OCI-LY7 (cell line): ENCODE results near the gene ATP6V0E1. TPM values are rescaled to one million over a fixed set of nuclear protein-coding genes. Genes with fewer than 3 reads are reported as not detected.

Experiments used
- BruUV-seq: library from RNA; stranded (reverse); fragments of 400-500 nt; replicated peaks from 2 replicates; lab custom pipeline; 2021; lab: Mats Ljungman, UMichigan
- CTCF ChIA-PET: fragments of 300-600 bp; sonication (Branson Sonifier 250); formaldehyde crosslinking; loops from one replicate; lab custom pipeline; 2022; ENCODE audit warnings: antibody characterized with exemption; ENCODE audit not compliant: unreplicated experiment; lab: Charles Lee
- POLR2A ChIA-PET: fragments of 300-600 bp; sonication (Branson Sonifier 250); formaldehyde crosslinking; loops from one replicate; lab custom pipeline; 2022; ENCODE audit warnings: antibody characterized with exemption; lab: Charles Lee
- DNase-seq: peaks from one replicate; pipeline ENCODE4 v3.0.0-alpha.2; 2015; ENCODE audit warnings: low spot score
- H2AFZ ChIP-seq: fragments of 200-600 bp; sonication (generic), shearing (Covaris generic); 2 replicates; pipeline ENCODE4 v1.6.1; 2014; ENCODE audit warnings: mild to moderate bottlenecking, antibody characterized with exemption, low read length, moderate library complexity
- H3K27ac ChIP-seq: fragments of 200-600 bp; sonication (generic); 2 replicates; pipeline ENCODE4 v1.5.1; 2014; ENCODE audit warnings: mixed run types, low read depth, mild to moderate bottlenecking, moderate library complexity, low read length, inconsistent platforms; ENCODE audit not compliant: poor library complexity, severe bottlenecking
- H3K36me3 ChIP-seq: fragments of 200-600 bp; sonication (generic); 2 replicates; pipeline ENCODE4 v1.6.1; 2014; ENCODE audit warnings: mild to moderate bottlenecking, antibody characterized with exemption, low read length, moderate library complexity, mixed read lengths; ENCODE audit not compliant: insufficient read depth
- H3K4me1 ChIP-seq: fragments of 200-600 bp; sonication (generic); 2 replicates; pipeline ENCODE4 v1.5.1; 2014; ENCODE audit warnings: mild to moderate bottlenecking, low read length; ENCODE audit not compliant: insufficient read depth, poor library complexity, severe bottlenecking
- H3K4me2 ChIP-seq: fragments of 200-600 bp; sonication (generic); 2 replicates; pipeline ENCODE4 v1.6.1; 2014; ENCODE audit warnings: mild to moderate bottlenecking, low read length
- H3K4me3 ChIP-seq: fragments of 200-600 bp; sonication (generic); 2 replicates; pipeline ENCODE4 v1.5.1; 2014; ENCODE audit warnings: mild to moderate bottlenecking, low read depth, low read length; ENCODE audit not compliant: poor library complexity, severe bottlenecking
- H3K79me2 ChIP-seq: fragments of 200-600 bp; sonication (generic); 2 replicates; pipeline ENCODE4 v1.6.1; 2016; ENCODE audit warnings: low read depth, mild to moderate bottlenecking, low read length, moderate library complexity, mixed read lengths; ENCODE audit not compliant: insufficient read depth
- H3K9me2 ChIP-seq: fragments of 200-600 bp; sonication (generic); 2 replicates; pipeline ENCODE4 v1.6.1; 2016; ENCODE audit warnings: mild to moderate bottlenecking, low read length, mixed read lengths; ENCODE audit not compliant: insufficient read depth
- H3K9me3 ChIP-seq: fragments of 200-600 bp; sonication (generic); 2 replicates; pipeline ENCODE4 v1.6.1; 2014; ENCODE audit warnings: mild to moderate bottlenecking, mixed run types, low read length, mixed read lengths
- H4K20me1 ChIP-seq: fragments of 200-600 bp; sonication (generic); 2 replicates; pipeline ENCODE4 v1.6.1; 2014; ENCODE audit warnings: mild to moderate bottlenecking, antibody characterized with exemption, low read length, moderate library complexity, mixed read lengths; ENCODE audit not compliant: insufficient read depth
- EZH2phosphoT487 ChIP-seq: fragments of 200-600 bp; sonication (generic); IDR thresholded peaks from 2 replicates; pipeline ENCODE4 v1.6.1; 2018; ENCODE audit warnings: low read depth, borderline replicate concordance, mild to moderate bottlenecking, mixed run types, antibody characterized with exemption, low read length, moderate library complexity, mixed read lengths
- intact Hi-C: fragments of 100-400 bp; cut with micrococcal nuclease; formaldehyde crosslinking; loops from one replicate; pipeline ENCODE4 v1.10.0; 2022; ENCODE audit not compliant: unreplicated experiment
- total RNA-seq, 2 experiments: library from RNA; depleted of rRNA in 1 of 2; stranded (reverse); fragments of >200 nt in 1 of 2; shearing (Covaris generic) in 1 of 2; gene quantifications; 2 replicates each; pipeline ENCODE4 v1.2.3, GENCODE V29; 2014 to 2022
- TF ChIP-seq, protein P1 (sequence below): fragments of 200-600 bp; sonication (generic); conservative IDR thresholded peaks from 2 replicates; pipeline ENCODE4 v1.5.1; 2014; ENCODE audit warnings: mild to moderate bottlenecking, antibody characterized with exemption, low read length, moderate library complexity, mixed read lengths

ATP6V0E1 gene
- total RNA-seq, 2 experiments from 2014 or later = 39.9 to 59.4 TPM

DNA sequence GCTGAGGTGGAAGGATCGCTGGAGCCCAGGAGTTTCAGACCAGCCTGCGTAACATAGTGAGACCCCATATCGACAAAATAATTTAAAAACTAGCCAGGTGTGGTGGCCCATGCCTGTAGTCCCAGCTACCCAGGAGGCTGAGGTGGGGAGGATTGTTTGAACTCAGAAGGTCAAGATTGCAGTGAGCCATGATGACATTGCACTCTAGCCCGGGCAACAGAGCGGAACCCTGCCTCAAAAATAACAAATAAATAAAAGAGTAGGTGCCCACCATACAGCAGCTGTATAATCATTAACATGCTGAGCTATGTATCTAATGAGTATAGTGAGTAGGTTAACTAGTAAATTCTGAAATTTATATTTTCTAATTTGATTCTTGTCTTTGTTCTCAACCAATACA, 11.0 kb upstream of the ATP6V0E1 start:
- ChIA-PET POLR2A (interaction anchor here (0.7 to 2.1 kb wide), 2 partner anchors 14 to 103 kb away, joined by 3 to 8 read pairs; partner anchors contain the start of gene RPL26L1), CTCF (no interaction called here)
- H3K9me2 ChIP-seq = no peaks in the 10 kb centered on the region
- no peak overlapping the region for H3K4me3 ChIP-seq
- H3K79me2 ChIP-seq = no peaks in the 10 kb centered on the region
- DNase-seq = no peak
- peaks cover 10% of the 10 kb centered on the region for H3K4me1 ChIP-seq
- no peak overlapping the region for H3K27ac ChIP-seq
- intact Hi-C loops = no loop called here
- no TSS peak for BruUV-seq
- H3K36me3 ChIP-seq = peaks cover 22% of the 10 kb centered on the region; the same call in 1 of the 2 replicates
- TF ChIP-seq, protein P1, sequence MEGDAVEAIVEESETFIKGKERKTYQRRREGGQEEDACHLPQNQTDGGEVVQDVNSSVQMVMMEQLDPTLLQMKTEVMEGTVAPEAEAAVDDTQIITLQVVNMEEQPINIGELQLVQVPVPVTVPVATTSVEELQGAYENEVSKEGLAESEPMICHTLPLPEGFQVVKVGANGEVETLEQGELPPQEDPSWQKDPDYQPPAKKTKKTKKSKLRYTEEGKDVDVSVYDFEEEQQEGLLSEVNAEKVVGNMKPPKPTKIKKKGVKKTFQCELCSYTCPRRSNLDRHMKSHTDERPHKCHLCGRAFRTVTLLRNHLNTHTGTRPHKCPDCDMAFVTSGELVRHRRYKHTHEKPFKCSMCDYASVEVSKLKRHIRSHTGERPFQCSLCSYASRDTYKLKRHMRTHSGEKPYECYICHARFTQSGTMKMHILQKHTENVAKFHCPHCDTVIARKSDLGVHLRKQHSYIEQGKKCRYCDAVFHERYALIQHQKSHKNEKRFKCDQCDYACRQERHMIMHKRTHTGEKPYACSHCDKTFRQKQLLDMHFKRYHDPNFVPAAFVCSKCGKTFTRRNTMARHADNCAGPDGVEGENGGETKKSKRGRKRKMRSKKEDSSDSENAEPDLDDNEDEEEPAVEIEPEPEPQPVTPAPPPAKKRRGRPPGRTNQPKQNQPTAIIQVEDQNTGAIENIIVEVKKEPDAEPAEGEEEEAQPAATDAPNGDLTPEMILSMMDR = no peak
- TF ChIP-seq EZH2phosphoT487 = no peak
- no peaks in the 10 kb centered on the region for H3K9me3 ChIP-seq
- no peaks in the 10 kb centered on the region for H4K20me1 ChIP-seq
- H3K4me2 ChIP-seq = no peak overlapping the region
- no peak overlapping the region for H2AFZ ChIP-seq

- ChIA-PET CTCF (no interaction called here), POLR2A (interaction anchor here (0.7 to 2.1 kb wide), 2 partner anchors 15 to 102 kb away, joined by 3 to 8 read pairs; partner anchors contain the start of gene RPL26L1)
- Histone ChIP-seq H3K9me2 (no peaks in the 10 kb centered on the region), H2AFZ (no peak overlapping the region), H3K27ac (no peak overlapping the region), H3K4me1 (peaks cover 10% of the 10 kb centered on the region), H3K9me3 (no peaks in the 10 kb centered on the region), H3K4me3 (no peak overlapping the region), H3K79me2 (no peaks in the 10 kb centered on the region), H3K4me2 (no peak overlapping the region), H4K20me1 (no peaks in the 10 kb centered on the region), H3K36me3 (peaks cover 18% of the 10 kb centered on the region; the same call in 1 of the 2 replicates)
- no TSS peak for BruUV-seq
- intact Hi-C loops = no loop called here
- TF ChIP-seq, protein P1 = no peak
- no peak for TF ChIP-seq EZH2phosphoT487
- no peak for DNase-seq
Observed at GRCh38 chr5:172973127-172973916, 10.2 kb upstream of the ATP6V0E1 start.

DNA sequence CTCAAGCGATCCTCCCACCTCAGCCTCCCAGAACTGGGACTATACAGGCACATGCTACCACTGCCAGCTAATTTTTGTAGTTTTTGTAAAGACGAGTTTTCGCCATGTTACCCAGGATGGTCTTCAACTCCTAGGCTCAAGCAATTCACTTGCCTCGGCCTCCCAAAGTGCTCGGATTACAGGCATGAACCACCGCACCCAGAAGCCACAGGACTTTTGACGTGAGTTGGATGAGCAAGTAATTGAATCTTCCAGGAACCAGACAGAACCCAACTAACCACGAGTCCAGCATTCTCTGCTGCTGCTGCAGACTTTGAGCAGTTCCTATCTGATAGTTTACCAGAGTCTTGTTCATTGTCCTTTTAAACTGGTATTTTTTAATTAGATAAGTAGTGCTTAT, 9.6 kb upstream of the ATP6V0E1 start:
- no peak for DNase-seq
- TF ChIP-seq, protein P1 = no peak
- no peak for TF ChIP-seq EZH2phosphoT487
- Histone ChIP-seq H4K20me1 (no peaks in the 10 kb centered on the region), H3K4me3 (no peak overlapping the region), H3K27ac (no peak overlapping the region), H3K36me3 (peaks cover 12% of the 10 kb centered on the region; the same call in 1 of the 2 replicates), H3K4me2 (no peak overlapping the region), H3K9me3 (no peaks in the 10 kb centered on the region), H3K4me1 (peaks cover 9% of the 10 kb centered on the region), H3K79me2 (no peaks in the 10 kb centered on the region), H3K9me2 (no peaks in the 10 kb centered on the region), H2AFZ (no peak overlapping the region)
- BruUV-seq = no TSS peak
- ChIA-PET CTCF (no interaction called here), POLR2A (interaction anchor here (0.6 to 2.1 kb wide), 2 partner anchors 15 to 395 kb away, joined by 8 read pairs; partner anchors contain the start of gene RPL26L1)
- intact Hi-C loops = no loop called here
